ENCODE data around the gene AHRR.
"Not testable (repeated sequence)": the region's sequence is repeated elsewhere in the genome, so short reads cannot be mapped to it uniquely, and the experiment has no call there.

The AHRR gene

DNA sequence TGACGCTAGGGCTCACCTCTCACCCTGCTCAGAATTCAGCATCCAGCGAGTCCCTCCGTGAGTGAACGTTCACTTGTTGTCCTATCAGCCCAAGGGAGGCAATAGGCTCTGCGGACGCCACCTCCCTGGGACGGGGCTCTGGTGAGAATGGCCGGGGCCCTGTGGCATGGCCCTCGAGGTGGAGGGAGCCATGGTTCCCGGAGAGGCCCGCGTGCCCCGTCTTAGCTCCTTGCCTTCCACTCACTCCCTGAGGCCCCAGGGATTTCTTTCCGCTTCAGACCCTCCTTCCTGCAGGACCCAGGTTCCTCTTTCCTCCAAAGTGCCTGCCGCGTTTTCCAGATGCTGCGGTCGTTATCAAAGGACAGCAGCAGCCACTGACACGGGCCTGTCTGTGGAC is 142.9 kb downstream of the AHRR start:
- DNase-seq: no peak

DNA sequence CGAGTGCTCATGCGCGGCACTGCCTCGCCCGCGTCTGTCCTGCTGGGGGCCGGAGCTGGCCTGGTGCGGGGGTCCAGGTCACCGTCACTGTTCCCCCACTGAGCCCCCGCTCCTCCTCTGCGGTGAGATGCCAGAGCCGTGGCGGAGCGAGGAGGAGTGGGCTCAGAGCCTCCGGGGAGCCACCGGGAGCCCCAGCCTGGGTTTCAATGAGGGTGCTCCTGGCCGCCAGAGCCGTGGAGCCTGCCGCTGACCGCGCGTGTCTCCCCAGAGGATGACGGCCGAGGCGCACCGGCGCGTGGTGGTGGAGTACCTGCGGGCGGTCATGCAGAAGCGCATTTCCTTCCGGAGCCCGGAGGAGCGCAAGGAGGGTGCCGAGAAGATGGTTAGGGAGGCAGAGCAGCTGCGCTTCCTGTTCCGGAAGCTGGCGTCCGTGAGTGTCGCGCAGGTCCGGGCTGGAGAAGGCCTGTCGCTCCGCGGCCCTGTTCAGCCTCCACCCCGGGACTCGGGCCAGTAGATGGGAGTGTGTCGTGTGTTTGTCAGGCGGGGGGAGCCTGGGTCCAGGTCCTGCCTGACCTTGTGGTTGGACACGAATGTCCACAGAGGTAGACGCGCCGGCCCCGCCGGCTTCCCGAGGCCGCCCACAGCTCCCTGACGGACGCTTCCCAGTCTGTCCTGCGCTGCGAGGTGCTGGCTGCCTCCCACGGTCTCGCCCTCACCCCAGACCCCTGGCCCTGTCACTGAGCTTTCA is 143.5 kb downstream of the AHRR start:
- DNase-seq: no peak

- no peak for DNase-seq
Measured at GRCh38 chr5:465591-466403, 144.3 kb downstream of the AHRR start.

- DNase-seq: no peak
Measured at GRCh38 chr5:466661-467310, 145.3 kb downstream of the AHRR start.

DNA sequence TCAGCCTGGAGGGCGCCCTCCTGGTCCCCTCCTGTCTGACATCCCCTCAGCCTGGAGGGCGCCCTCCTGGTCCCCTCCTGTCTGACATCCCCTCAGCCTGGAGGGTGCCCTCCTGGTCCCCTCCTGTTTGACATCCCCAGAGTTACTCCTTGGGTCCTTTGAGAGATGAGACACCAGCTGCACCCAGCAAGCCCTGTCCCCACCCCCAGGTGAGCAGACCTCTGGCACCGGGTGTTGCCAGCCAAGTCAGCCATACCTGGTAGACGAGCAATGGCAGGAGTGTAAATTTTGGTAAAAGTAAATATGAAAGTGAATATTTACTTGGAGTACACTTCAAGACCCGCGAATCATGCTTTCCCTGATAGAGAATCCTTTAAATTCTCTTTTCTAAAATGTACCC is 146.9 kb downstream of the AHRR start:
- DNase-seq: no peak

GRCh38 chr5:469752-470483 is 148.4 kb downstream of the AHRR start:
- DNase-seq: no peak

DNA sequence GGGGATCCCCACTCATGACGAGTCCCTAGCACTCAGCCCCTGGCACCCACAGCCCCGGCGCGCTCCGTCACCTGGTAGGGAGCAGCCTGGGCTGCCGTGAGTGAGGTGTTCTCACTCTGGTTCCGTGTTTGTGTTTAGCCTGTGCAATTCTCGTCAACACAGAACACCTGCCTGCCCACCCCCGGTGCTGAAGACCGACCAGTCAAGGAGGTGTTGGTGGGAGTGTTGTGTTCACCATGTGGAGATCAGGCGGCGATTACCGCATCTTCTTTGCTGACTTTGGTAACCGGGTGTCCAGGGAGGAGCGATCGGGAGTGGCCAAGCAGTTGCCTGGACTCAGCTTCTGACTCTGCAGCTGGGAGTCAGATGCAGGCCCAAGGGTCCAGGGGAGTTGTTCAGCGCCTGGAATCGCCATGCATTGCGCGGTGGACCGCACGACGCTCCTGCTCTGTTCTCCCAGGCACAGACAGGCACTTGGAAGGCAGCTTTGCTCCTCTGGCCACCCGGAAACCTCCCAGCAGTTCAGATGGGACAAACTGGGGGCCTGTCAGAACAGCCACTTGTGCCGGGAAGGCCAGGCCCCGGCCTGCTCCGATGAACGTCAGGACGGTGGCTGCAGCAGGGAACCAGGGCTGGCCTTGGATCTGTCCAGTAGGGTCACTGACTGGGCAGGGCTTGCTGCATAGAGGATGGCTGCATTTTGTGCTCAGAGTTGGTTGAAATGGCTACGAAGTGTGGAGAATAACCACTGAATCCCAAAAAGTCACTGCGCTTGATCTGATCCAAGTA is 149.6 kb downstream of the AHRR start:
- no peak for DNase-seq

DNA sequence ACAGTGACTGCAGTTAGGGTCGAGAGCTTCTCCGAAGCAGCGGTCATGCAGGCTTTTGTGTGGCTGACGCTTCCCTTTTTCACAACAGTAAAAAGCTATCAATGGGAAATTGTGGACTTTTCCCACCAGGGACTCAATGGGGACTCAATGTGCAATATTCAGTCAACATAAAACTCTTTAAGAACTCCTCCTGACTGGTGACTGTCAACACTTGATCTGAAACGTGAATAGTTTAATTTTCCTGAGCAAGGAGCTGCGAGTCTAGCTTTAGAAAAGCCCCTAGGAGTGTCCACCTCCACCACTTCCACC is 150.2 kb downstream of the AHRR start:
- no peak for DNase-seq

GRCh38 chr5:472076-472655 is 150.7 kb downstream of the AHRR start:
- no peak for DNase-seq

- peak; percentile 26 for DNase-seq
Measured at GRCh38 chr5:472656-473550, 151.4 kb downstream of the AHRR start.

- no peak for DNase-seq
Measured at GRCh38 chr5:473551-474192, 152.2 kb downstream of the AHRR start.

- not testable (repeated sequence) for DNase-seq
Measured at GRCh38 chr5:474232-474839, 152.8 kb downstream of the AHRR start.

GRCh38 chr5:474840-475661 is 153.5 kb downstream of the AHRR start:
- DNase-seq: no peak

DNA sequence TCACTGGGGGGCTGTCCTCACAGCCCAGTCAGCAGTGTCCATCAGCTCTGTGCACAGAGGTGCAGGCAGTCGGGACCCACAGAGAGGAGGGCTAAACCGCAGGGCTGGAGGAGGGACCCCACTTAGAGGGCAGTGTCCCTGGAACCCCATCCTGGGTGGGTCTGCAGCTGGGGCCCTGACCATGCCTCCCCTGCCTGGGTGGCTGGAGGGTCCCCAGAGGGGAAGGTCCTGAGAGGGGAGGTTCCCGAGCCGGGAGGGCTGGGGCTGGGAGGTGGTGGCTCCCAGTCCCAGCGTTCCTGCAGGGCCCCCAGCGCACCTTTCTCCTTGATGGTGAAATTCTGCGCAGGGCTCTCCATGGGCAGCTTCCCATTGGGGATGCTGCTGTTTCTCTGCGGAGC is 154.2 kb downstream of the AHRR start:
- DNase-seq: no peak

DNA sequence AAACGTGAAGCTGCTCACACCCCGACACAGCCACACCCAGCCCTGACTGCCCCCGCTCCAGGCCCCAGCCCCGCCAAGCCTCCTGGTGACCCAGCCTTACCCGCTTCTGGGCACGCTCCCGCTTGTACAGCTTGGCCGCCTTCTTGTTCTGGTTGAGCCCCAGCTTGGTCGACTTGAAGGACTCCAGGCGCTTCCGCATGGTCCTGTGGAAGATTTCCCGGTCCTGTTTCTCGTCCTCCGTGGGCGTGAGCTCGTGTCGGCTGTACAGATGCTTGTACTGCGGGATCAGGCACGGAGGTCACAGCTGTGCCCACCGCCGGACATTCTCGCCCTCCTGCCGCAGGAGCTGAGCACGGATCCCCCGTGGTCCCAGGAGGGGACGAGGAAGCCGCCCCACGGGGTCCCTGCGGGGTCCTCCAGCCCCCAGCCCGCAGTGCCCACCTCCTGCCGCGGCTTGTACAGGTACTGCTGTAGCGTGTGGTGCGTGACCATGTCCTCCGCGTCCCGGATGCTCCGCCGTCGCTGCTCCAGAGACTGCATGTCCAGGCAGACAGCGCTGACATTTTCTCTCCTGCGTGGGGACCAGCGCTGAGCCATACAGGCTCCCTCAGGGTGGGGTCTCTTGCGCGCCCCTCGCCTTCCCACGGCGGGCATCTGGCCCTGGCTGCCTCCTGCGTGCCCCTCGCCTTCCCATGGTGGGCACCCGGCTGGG is 154.7 kb downstream of the AHRR start:
- no peak for DNase-seq

DNA sequence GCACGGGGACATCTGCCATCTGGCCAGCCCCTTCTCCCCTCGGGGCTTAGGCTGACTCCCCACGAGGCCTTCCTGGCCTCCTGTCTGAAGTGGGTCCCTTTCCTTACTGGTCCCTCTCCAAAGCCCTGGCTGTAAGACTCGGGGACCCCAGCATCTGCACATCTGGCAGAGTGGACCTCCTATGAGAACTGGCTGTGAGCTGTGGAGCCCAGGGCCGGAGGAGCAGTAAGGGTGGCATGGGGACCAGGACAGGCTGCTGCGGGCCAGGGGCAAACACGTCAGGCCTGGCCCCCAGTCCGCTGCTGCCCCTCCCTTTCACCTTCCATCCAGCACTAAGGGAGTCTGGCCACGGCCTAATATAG is 155.3 kb downstream of the AHRR start:
- DNase-seq: no peak

GRCh38 chr5:477247-477646 is 155.7 kb downstream of the AHRR start:
- no peak for DNase-seq

DNA sequence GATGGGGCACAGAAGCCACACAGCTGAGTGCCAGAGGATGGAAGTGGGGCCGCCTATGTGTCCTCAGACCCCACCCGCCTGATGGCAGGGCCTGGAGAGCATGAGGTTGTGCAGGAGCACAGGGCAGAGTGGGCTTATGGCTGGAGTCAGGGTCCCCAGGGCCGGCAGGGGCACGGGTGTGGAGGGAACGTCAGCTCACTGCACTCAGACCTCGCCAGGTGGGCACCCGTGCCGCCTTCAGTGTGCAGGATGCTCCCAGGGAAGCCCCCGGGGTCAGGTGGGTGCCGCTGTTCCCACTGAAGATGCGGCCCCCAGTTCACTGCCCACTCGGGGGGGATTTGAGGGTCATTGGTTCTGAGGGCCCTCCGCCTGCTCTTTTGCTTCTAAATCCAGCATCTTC is 156.4 kb downstream of the AHRR start:
- DNase-seq: no peak
